Astrocyte of the hippocampus (primary cell): ENCODE results near the gene PLIN3.
"Not testable (repeated sequence)": the region's sequence is repeated elsewhere in the genome, so short reads cannot be mapped to it uniquely, and the experiment has no call there.

ENCODE experiments used
- DNase-seq: peaks from one replicate; pipeline ENCODE4 v3.0.0; 2011; ENCODE audit warnings: low read depth, low spot score

PLIN3 gene

DNA sequence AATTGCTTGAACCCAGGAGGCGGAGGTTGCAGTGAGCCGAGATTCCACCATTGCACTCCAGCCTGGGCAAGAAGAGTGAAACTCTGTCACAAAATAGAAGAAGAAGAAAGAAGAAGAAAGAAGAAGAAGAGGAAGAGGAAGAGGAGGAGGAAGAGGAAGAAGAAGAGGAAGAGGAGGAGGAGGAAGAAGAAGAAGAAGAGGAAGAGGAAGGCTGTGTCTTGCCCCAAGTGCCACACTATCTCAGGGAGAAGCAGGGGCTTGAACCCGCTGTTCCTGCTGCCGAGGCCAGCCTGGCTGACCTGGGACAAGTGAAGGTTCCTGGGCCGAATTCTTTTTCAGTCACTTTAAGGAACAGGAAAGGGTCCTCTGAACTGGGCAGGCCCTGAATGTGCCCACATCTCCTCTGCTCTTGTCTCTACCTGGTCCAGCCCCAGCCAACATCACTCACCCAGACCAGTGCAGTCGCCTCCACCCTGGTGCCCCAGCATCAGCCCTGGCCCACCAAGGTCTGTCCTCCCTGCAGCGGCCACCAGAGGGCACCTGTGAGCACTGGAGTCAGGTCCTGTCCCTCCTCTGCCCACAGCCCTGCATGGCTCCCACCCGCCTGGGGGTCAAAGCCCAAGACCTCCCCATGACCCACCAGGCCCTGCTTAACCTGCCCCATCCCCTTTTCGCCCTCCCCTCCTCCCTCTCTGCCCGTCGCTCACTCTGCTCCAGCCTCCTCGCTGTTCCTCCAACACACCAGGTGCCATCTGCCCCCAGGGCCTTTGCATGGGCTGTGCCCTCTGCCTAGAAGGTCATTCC lies 55.9 kb downstream of the PLIN3 start:
- peak; percentile 77 for DNase-seq

DNA sequence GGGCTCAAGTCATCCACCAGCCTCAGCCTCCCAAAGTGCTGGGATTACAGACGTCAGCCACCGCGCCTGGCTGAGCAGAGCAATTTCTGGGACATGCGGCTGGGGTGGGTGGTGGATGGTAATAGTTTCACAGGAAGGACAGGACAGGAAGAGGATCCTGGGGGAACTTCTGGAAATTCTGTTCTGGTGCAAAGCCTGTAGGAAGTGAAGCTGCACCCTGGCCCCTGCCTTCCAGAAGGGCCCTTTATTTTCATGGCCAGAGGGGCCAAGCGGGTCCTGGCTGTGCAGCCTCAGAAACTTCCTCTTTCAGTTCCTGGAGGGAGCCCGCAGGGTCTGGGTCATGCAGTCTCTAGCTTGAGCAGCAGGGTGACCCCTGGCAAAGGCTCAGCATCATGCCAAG lies 60.3 kb downstream of the PLIN3 start:
- DNase-seq: no peak

DNA sequence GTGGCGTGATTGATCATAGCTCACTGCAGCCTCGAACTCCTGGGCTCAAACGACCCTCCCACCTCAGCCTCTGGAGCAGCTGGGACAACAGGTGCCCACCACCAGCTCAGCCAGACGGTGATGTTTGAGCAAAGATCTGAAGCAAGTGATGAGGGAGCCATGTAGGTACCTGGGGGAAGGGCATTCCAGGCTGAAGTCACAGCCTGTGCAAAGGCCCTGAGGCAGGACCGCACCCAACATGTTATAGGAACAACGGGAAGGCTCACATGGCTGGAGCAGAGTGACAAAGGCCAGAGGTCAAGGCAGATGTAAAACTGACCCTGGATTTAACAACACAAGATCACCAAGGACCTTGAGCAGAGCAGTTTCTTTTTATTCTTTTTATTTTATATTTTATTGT lies 61.1 kb downstream of the PLIN3 start:
- no peak for DNase-seq

DNA sequence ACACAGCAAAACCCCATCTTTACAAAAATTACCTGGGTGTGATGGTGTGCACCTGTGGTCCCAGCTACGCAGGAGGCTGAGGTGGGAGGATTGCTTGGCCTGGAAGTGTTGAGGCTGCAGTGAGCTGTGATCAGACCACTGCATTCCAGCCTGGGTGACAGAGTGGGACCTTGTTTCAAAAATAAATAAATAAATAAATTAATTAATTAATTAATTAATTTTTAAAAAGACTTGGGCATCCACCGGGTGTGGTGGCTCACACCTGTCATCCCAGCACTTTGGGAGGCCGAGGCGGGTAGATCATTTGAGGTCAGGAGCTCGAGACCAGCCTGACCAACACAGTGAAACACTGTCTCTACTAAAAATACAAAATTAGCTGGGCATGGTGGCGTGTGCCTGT lies 62.3 kb downstream of the PLIN3 start:
- not testable (repeated sequence) for DNase-seq

DNA sequence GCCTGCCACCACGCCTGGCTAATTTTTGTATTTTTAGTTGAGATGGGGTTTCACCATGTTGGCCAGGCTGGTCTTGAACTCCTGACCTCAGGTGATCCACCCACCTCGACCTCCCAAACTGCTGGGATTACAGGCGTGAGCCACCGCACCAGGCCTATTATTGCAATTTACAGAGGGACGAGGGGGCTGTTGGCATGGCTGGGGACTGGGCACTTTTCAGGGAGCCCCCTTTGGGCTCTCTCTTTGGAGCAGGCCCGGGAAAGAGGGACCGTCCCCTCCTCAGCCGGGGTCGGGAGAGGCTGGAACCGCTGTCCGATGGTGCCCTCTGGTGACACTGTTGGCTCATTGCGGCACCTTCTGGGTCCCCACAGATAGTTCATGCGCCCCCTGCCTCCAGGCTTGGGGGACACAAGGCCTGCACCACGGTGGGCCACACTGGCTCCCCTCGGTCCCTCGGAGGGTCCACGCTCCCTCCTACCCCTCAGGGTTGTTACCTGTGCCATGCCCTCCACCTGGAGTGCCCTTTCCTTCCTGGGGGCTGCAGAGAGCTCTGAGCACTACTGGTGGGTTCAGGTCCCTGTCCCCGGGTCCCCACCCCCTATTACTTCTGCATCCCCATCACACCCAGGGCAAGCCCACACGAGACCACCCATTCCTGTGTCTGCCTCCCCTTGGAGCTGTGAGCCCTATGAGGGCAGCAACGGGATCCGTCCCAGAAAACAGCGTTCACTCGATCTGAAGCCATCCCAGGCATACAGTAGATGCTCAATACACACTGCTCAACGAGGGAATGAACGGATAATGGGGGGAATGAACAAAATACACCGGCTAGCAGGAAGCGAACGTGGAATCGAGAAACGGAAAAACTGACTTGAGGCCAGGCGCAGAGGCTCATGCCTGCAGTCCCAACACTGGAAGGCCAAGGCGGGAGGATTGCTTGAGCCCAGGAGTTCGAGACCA lies 63.5 kb downstream of the PLIN3 start:
- peak; percentile 72 for DNase-seq

DNA sequence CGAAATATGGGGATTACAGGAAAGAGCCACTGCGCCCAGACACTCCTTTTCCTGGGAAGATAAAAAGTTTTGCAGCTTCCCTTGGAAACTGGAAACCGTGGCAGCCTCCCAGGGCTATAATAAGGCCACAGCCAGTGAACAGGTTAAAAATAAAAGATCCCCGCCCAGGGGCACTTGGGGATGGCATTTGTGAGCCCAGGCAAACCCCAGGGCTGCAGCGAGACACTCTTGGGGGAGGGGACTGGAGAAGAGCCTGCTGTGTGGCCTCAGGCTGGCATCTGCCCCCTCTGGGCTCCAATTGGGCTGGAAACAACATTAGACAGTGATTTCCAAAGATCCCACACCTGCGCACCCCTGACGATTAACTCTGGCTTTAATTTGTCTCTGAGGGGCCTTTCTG lies 64.8 kb downstream of the PLIN3 start:
- DNase-seq: no peak

DNA sequence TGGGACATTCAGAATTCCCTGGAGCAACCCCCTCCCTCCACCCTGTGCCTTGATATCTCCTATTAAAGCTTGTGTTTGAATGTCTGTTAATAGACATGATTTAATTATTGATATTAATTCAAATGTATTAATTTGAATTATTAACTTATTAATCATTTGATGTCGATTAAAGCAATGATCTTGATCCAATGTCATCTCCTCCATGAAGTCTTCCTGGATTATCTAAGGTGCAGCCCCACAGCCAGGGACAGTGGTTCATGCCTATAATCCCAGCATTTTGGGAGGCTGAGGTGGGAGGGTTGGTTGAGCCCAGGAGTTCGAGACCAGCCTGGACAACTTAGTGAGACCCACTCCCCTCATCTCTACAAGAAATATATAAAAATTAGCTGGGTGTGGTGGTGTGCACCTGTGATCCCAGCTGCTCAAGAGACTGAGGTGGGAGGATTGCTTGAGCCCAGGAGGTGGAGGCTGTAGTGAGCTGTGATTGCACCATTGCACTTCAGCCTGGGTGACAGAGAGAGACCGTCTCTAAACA lies 66.3 kb downstream of the PLIN3 start:
- no peak for DNase-seq

DNA sequence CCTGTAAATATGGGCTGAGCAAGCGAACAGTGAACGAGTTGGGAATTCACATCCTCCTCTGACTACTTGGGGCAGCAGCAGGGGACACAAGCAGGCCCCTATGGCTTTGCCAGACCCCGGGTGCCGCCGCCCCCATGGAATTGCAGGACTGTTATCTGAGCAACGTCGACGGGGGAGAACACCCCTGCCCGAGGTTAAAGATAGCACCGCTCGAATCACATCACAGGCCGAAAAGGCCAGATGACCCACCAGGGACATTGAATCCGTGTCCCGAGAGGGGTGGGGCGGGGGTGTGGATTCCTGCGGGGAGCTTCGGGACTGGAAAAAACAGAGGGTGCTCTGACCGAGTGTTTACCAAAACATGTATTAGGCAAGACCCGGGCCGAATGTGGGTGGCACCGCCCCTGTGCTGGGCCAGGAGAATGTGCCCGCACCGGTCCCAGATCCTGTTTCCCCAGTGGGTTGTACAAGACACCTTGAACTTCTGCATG lies 66.8 kb downstream of the PLIN3 start:
- no peak for DNase-seq

DNA sequence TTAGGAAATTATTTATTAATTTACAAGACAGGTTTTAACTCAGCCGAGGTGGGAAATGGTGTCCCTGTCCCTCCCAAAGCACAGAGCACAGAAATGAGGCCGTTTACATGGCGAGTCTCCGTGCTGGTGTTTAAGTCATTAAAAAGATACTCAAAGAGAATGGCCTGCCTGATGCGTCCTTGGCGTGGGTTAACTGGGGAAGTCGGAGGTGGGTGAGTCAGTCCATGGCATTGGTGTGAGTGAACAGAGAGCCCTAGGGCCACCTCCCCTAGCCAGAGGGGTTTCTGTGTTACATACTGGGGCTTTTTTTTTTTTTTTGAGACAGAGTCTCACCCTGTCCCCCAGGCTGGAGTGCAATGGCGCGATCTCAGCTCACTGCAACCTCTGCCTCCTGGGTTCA lies 72.1 kb downstream of the PLIN3 start:
- peak; percentile 41 for DNase-seq

DNA sequence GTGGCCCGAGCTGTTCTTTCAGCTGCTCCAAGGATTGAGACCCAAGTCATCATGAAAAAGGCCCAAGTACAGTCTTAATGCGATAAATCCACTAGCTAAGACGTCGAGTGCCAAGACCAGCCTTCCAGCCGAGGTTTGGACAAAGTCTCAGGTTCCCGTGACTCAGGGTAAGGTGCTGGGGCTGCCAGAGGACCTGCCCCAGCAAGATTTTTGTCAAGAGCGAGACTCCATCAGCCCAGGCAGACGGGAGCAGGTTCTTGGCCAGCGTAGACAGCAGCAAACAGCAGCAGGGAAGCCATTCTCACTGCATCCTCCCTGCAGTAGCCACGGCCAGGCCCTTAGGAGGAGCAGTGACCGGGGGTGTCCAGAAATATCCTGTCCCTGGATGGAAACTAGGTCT lies 72.5 kb downstream of the PLIN3 start:
- DNase-seq: no peak

DNA sequence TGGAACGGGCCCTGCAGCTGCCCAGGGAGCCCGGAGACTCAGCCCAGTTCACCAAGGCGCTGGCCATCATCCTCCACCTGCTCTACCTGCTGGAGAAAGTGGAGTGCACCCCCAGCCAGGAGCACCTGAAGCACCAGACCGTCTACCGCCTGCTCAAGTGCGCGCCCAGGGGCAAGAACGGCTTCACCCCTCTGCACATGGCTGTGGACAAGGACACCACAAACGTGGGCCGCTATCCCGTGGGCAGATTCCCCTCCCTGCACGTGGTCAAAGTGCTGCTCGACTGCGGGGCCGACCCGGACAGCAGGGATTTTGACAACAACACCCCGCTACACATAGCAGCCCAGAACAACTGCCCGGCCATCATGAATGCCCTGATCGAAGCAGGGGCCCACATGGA lies 74.2 kb downstream of the PLIN3 start:
- DNase-seq: not testable (repeated sequence)

DNA sequence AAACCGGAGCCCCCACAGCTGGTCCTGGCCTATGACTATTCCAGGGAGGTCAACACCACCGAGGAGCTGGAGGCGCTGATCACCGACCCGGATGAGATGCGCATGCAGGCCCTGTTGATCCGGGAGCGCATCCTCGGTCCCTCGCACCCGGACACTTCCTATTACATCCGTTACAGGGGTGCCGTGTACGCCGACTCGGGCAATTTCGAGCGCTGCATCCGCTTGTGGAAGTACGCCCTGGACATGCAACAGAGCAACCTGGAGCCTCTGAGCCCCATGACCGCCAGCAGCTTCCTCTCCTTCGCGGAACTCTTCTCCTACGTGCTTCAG lies 74.6 kb downstream of the PLIN3 start:
- not testable (repeated sequence) for DNase-seq

DNA sequence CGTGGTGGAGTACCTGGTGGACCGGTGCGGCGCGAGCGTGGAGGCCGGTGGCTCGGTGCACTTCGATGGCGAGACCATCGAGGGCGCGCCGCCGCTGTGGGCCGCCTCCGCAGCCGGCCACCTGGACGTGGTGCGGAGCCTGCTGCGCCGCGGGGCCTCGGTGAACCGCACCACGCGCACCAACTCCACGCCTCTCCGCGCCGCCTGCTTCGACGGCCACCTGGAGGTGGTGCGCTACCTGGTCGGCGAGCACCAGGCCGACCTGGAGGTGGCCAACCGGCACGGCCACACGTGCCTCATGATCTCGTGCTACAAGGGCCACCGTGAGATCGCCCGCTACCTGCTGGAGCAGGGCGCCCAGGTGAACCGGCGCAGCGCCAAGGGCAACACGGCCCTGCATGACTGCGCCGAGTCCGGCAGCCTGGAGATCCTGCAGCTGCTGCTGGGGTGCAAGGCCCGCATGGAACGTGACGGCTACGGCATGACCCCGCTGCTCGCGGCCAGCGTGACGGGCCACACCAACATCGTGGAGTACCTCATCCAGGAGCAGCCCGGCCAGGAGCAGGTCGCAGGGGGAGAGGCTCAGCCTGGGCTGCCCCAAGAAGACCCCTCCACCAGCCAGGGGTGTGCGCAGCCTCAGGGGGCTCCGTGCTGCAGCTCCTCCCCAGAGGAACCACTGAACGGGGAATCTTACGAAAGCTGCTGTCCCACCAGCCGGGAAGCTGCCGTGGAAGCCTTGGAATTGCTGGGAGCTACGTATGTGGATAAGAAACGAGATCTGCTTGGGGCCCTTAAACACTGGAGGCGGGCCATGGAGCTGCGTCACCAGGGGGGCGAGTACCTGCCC lies 75.2 kb downstream of the PLIN3 start:
- peak; percentile 38 for DNase-seq

DNA sequence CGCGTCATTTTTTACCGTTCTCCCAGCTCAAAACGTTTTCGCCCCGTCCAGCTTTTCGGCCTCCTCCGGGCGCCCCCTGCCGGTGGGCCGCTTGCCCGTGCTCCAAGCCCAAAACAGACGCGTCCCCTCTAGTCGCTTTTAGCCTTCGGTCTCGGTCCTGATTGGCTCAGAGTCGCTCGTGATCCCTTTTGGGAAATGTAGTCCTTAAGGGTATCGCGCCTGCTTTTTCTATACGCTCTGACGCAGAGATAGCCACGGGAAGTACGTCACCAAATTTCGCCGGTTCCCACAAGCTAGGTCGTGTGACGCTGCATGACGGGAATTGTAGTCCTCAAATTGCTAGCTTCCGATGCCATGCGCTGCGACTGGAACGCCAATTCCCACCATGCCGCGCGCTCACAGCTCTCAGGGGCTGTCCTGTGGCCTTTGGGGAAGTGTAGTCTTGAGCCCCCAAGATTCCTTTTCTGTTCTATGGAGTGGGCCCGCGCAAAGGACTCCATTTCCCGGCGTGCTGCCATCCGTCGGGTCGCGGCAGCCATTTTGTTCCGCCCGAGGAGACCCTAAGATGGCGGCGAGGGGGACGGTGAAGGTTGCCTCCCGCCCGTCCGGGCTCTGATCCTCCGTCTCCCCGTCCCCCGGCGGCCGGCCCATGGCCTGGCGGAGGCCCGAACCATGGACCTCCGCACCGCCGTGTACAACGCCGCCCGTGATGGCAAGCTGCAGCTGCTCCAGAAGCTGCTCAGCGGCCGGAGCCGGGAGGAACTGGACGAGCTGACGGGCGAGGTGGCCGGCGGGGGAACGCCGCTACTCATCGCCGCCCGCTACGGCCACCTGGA lies 76.1 kb downstream of the PLIN3 start, which contains the start of gene FEM1A:
Gene FEM1A (plus strand): TSS at position 552 of the 836 bp plus-strand sequence. CDS start 121 bp downstream, at position 673.
- DNase-seq: peak; percentile 100
